Measurements from ENCODE around the gene GPNMB. TPM values are rescaled to one million over a fixed set of nuclear protein-coding genes. Genes with fewer than 3 reads are reported as not detected.

Gene GPNMB
- total and polyA plus RNA-seq, 10 of the 15 experiments (the other 5 are each of a cell fraction or from before 2014, with no cell fraction given): 5.9 to 22.3 (median 10.0) TPM

GRCh38 chr7:23298885-23299769, 52.6 kb downstream of the GPNMB start, which contains the start of gene MALSU1 (continued):
- TF ChIP-seq POLR2AphosphoS2 (IDR thresholded peaks at IDR 0.05; ENCODE audit: low read depth, low read length) (peak; percentile 74; the same call in 1 of the 2 replicates), EZH2 (IDR thresholded peaks at IDR 0.05; ENCODE audit: borderline replicate concordance, control insufficient read depth, low read depth, low read length) (no peak), POLR2A (IDR thresholded peaks at IDR 0.05; ENCODE audit: low read depth, low read length) (peak; percentile 97), BCL3 (IDR thresholded peaks at IDR 0.05; ENCODE audit: borderline replicate concordance, insufficient read depth, low read depth, low read length, poor library complexity, severe bottlenecking) (peak; percentile 23), SREBF2 (IDR thresholded peaks at IDR 0.05; ENCODE audit: low read length) (no peak), ZNF384 (IDR thresholded peaks at IDR 0.05; ENCODE audit: borderline replicate concordance, low read depth, low read length) (no peak), IRF4 (IDR thresholded peaks at IDR 0.05; ENCODE audit: low read depth, low read length) (no peak), BACH1 (IDR thresholded peaks at IDR 0.05; ENCODE audit: borderline replicate concordance) (peak; percentile 58; the same call in 1 of the 2 replicates), RBBP5 (conservative IDR thresholded peaks at IDR 0.05) (no peak), ZNF24 (IDR thresholded peaks at IDR 0.05) (no peak), MTA3 (IDR thresholded peaks at IDR 0.05; ENCODE audit: borderline replicate concordance, low read length) (no peak; the same call in 1 of the 2 replicates), TCF12 (IDR thresholded peaks at IDR 0.05; ENCODE audit: low read depth, low read length) (no peak), BRCA1 (IDR thresholded peaks at IDR 0.05; ENCODE audit: low read depth, low read length) (no peak), SMAD5 (IDR thresholded peaks at IDR 0.05; ENCODE audit: low read depth) (peak; percentile 82), CHD4 (IDR thresholded peaks at IDR 0.05) (no peak), E2F4 (IDR thresholded peaks at IDR 0.05; ENCODE audit: low read depth, low read length) (no peak; the same call in 1 of the 2 replicates), ASH2L (IDR thresholded peaks at IDR 0.05; ENCODE audit: borderline replicate concordance, low read depth) (no peak), JUND (IDR thresholded peaks at IDR 0.05; ENCODE audit: low read depth, low read length) (no peak), SMC3 (IDR thresholded peaks at IDR 0.05; ENCODE audit: borderline replicate concordance, low read length) (no peak), SMARCA5 (IDR thresholded peaks at IDR 0.05) (no peak), IKZF1 (conservative IDR thresholded peaks at IDR 0.05) (no peak; the same call in none of the 2 replicates), FOS (IDR thresholded peaks at IDR 0.05; ENCODE audit: borderline replicate concordance, extremely low read depth, insufficient read length) (no peak), CEBPB (IDR thresholded peaks at IDR 0.05; ENCODE audit: borderline replicate concordance in 1 of 2, low read depth in 2 of 2, low read length in 2 of 2) (no peak), ATF3 (IDR thresholded peaks at IDR 0.05; ENCODE audit: borderline replicate concordance, extremely low read depth, low read depth, low read length) (no peak), NR2C2 (IDR thresholded peaks at IDR 0.05; ENCODE audit: borderline replicate concordance, control insufficient read depth, insufficient read length, low read depth) (peak; percentile 71)
- TF ChIP-seq, protein P1, sequence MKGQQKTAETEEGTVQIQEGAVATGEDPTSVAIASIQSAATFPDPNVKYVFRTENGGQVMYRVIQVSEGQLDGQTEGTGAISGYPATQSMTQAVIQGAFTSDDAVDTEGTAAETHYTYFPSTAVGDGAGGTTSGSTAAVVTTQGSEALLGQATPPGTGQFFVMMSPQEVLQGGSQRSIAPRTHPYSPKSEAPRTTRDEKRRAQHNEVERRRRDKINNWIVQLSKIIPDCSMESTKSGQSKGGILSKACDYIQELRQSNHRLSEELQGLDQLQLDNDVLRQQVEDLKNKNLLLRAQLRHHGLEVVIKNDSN (IDR thresholded peaks at IDR 0.05; ENCODE audit: borderline replicate concordance, extremely low read length, insufficient read depth, low read depth, low read length): no peak

Measured in GM12878 (cell line).